Glutamatergic neuron (in vitro differentiated cells): ENCODE results near the gene ZBP1. TPM values are rescaled to one million over a fixed set of nuclear protein-coding genes. Genes with fewer than 3 reads are reported as not detected.

Experiments
- DNase-seq: peaks from one replicate; pipeline ENCODE4 v3.0.0; 2022
- H3K27ac Mint-ChIP-seq: one replicate; pipeline ENCODE4 v1.8.0; 2020; ENCODE audit warnings: mild to moderate bottlenecking, mixed read lengths, inconsistent platforms; ENCODE audit not compliant: unreplicated experiment
- H3K27me3 Mint-ChIP-seq: one replicate; pipeline ENCODE4 v1.8.0; 2020; ENCODE audit warnings: mild to moderate bottlenecking, moderate library complexity, mixed read lengths, inconsistent platforms; ENCODE audit not compliant: unreplicated experiment
- H3K36me3 Mint-ChIP-seq: one replicate; pipeline ENCODE4 v1.8.0; 2020; ENCODE audit warnings: mild to moderate bottlenecking, mixed read lengths, inconsistent platforms; ENCODE audit not compliant: unreplicated experiment
- H3K4me1 Mint-ChIP-seq: one replicate; pipeline ENCODE4 v1.8.0; 2020; ENCODE audit warnings: mild to moderate bottlenecking, low read depth, mixed read lengths, inconsistent platforms; ENCODE audit not compliant: unreplicated experiment
- H3K4me3 Mint-ChIP-seq: one replicate; pipeline ENCODE4 v1.8.0; 2020; ENCODE audit warnings: mild to moderate bottlenecking, mixed read lengths, inconsistent platforms; ENCODE audit not compliant: unreplicated experiment
- H3K9me3 Mint-ChIP-seq: one replicate; pipeline ENCODE4 v1.8.0; 2020; ENCODE audit warnings: mild to moderate bottlenecking, moderate library complexity, mixed read lengths, inconsistent platforms; ENCODE audit not compliant: unreplicated experiment
- total RNA-seq: library from RNA; stranded (reverse); fragmentation: NEBNext Ultra II Directional; extraction: Animal tissue kit (Norgen Biotek cat#: 25700); gene quantifications from one replicate; pipeline ENCODE4 v1.2.1, GENCODE V29; 2021; ENCODE audit not compliant: unreplicated experiment
- TF ChIP-seq, protein P1 (sequence below): fragments of 200-600 bp; sonication (generic); IDR thresholded peaks from one replicate; pipeline ENCODE4 v1.5.0; 2021; ENCODE audit not compliant: partially characterized antibody, unreplicated experiment

Gene ZBP1
- total RNA-seq, 1 donor from 2014 or later, result not detected

DNA sequence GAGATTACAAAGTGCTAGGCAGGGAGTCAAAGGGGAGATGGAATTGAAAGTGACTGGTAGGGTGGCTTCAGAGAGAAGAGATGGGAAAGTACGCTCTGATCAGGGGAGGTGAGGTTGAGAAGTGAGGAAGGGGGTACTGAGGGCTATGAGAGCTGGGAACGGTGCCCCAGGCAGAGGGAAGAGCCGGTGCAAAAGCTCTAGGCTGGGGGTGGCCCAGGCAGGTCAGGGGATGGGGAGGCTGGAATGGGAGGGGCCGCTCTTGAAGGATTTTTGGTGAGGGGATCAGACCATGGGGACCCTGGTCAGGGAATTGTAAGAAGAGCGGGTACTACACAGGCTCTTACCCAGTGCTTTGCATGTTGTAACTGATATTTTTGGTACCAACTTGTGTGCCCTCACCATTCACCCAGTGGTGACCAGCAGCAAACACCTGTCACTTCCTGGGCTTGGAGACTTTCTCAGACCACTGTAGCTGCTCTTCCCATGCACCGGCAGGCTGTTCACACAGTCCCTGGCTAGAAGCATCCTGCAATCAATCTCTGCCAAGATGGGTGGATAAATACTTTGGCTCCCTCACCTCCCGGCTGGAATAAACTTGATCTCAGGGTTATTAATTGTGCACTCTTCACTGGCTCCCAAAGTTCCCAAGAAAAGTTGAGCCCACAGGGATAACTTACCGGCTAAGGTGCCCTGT, 35.3 kb downstream of the ZBP1 start:
- H3K27me3 Mint-ChIP-seq, result peaks cover 11% of the 10 kb centered on the region
- peaks cover 6% of the 10 kb centered on the region for H3K9me3 Mint-ChIP-seq
- TF ChIP-seq, protein P1, sequence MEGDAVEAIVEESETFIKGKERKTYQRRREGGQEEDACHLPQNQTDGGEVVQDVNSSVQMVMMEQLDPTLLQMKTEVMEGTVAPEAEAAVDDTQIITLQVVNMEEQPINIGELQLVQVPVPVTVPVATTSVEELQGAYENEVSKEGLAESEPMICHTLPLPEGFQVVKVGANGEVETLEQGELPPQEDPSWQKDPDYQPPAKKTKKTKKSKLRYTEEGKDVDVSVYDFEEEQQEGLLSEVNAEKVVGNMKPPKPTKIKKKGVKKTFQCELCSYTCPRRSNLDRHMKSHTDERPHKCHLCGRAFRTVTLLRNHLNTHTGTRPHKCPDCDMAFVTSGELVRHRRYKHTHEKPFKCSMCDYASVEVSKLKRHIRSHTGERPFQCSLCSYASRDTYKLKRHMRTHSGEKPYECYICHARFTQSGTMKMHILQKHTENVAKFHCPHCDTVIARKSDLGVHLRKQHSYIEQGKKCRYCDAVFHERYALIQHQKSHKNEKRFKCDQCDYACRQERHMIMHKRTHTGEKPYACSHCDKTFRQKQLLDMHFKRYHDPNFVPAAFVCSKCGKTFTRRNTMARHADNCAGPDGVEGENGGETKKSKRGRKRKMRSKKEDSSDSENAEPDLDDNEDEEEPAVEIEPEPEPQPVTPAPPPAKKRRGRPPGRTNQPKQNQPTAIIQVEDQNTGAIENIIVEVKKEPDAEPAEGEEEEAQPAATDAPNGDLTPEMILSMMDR, result no peak

DNA sequence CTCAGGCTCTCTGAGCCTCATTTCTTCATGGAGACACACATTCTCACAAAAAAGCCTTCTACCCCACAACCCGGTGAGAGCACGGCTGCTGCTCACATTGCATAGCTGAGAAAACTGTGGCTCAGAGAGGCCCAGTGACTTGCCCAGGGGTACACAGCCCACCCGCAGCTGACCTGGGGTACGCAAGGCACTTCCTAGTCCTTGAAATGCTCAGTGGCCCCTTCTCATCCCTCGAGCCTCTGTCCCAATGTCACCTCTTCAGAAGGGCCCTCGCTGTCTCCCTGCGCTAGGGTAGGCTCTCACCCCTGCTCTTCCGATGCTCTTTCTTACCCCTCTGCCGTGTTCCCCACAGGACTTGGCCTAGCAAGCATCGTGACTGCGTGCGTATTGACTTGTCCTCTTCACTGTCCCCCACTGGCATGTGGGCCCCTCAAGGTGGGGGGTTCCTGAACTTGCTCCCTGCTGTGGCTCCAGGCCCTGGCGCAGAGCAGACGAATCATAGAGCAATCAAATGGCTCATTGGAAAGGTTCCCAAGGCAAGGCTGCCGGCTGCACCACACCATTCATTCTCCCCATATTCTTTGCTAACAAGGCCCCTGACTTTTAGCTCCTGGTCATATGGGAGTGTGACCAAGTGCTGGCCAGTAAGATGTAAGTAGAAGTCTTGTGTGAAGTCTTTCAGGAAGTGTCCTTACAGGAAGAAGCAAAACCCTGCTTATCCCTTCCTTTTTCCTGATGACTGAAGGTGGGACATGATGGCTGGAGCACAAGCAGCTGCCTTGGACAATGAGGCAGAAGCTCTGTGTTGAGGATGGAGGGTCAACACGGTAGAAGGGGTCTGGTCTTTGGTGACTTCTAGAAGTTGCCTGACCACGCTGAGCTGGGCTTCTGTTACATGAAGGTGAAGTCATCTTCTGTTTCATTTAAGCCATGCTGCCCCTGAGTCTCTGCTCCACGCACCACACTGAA, 36.7 kb downstream of the ZBP1 start:
- Mint-ChIP-seq H3K27me3 (peaks cover 11% of the 10 kb centered on the region), H3K4me1 (peaks cover 4% of the 10 kb centered on the region), H3K36me3 (no peaks in the 10 kb centered on the region), H3K4me3 (no peak overlapping the region), H3K9me3 (peaks cover 6% of the 10 kb centered on the region), H3K27ac (no peak overlapping the region)
- no peak for DNase-seq
- TF ChIP-seq, protein P1, result no peak

More for the DNA sequence above, 35.3 kb downstream of the ZBP1 start:
- Mint-ChIP-seq H3K27ac (no peak overlapping the region), H3K4me1 (peaks cover 4% of the 10 kb centered on the region), H3K36me3 (no peaks in the 10 kb centered on the region), H3K4me3 (no peak overlapping the region)
- no peak for DNase-seq

DNA sequence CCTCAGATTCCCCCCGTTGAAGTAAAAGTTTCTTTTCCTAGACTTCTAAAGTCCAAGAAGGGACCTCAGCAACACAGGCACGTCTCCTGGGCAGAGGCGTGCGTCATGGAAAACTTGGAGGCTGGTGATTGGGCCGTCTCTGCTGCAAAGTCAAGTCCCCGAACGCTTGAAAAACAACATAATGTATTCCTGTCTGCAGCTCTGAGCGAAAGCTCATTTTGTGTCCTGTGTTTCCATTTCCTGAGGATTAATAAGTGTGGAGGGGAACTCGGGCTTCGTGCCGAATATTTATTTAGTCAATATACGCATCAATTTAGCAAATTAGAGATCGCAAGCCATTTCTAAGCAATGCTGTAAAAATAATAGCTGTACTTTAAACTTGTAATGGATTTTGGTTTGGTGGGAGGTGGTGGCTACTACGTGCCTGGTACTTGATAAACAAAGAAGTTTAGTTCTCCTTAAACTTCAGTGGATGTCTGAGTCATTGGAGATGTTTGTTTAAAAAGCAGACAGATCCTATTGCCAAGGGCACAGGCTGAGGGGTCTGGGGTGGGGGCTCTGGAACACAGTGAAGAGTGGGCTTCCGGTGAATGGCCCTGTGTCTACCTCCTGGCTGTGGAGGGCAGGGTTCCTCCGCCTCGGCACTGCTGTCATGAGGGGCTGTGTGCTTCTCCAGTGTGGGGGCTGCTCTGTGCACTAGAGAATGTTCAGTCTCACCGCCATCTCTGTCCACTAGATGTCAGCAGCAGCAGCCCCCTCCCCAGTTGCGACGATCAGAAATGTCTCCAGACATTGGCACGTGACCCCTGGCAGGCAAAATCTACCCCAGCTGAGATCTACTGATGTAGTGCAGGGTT, 37.6 kb downstream of the ZBP1 start:
- DNase-seq, result peak; percentile 56
- peaks cover 11% of the 10 kb centered on the region for H3K27me3 Mint-ChIP-seq
- TF ChIP-seq, protein P1, result peak; percentile 61
- H3K27ac Mint-ChIP-seq, result no peak overlapping the region
- peaks cover 6% of the 10 kb centered on the region for H3K9me3 Mint-ChIP-seq
- H3K36me3 Mint-ChIP-seq, result no peaks in the 10 kb centered on the region
- peaks cover 4% of the 10 kb centered on the region for H3K4me1 Mint-ChIP-seq
- H3K4me3 Mint-ChIP-seq, result no peak overlapping the region

DNA sequence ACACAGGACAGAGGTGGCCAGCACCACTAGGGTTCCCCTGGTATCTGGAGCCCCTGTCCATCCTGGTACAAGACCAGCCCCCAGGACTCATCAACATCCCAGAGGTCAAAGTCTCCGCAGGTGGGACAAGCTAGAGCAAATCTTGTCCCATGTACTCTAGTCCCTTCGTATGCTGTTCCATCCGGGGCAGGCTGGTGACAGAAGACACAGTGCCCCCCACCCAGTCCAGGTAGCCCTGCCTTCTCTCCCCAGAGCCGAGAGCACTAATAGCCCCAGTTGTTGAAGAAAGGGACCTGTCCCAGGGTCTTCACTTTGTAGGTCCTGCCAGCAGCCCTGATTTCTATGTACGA, 38.2 kb downstream of the ZBP1 start:
- no peak overlapping the region for H3K4me3 Mint-ChIP-seq
- peaks cover 4% of the 10 kb centered on the region for H3K4me1 Mint-ChIP-seq
- peaks cover 11% of the 10 kb centered on the region for H3K27me3 Mint-ChIP-seq
- no peaks in the 10 kb centered on the region for H3K36me3 Mint-ChIP-seq
- no peak for DNase-seq
- no peak overlapping the region for H3K27ac Mint-ChIP-seq
- TF ChIP-seq, protein P1, result no peak
- peaks cover 6% of the 10 kb centered on the region for H3K9me3 Mint-ChIP-seq
